ENCODE measurements around the gene BOK. TPM values are rescaled to one million over a fixed set of nuclear protein-coding genes. Genes with fewer than 3 reads are reported as not detected.
"Not testable (repeated sequence)": the region's sequence is repeated elsewhere in the genome, so short reads cannot be mapped to it uniquely, and the experiment has no call there.

BOK gene
- total RNA-seq, 2 experiments from 2014 or later = not detected

- Mint-ChIP-seq H3K27ac (no peak overlapping the region), H3K4me3 (no peak overlapping the region), H3K9me3 (no peaks in the 10 kb centered on the region), H3K36me3 (ENCODE audit: low read depth) (no peaks in the 10 kb centered on the region), H3K4me1 (no peaks in the 10 kb centered on the region), H3K27me3 (peaks cover 10% of the 10 kb centered on the region)
- ChIA-PET CTCF (no interaction called here), POLR2A (no interaction called here)
- no peak for DNase-seq
Observed at GRCh38 chr2:241564596-241565410, 6.3 kb downstream of the BOK start.

GRCh38 chr2:241565411-241565810, 6.9 kb downstream of the BOK start:
- CTCF ChIA-PET = no interaction called here

GRCh38 chr2:241566021-241566420, 7.5 kb downstream of the BOK start:
- H3K9me3 Mint-ChIP-seq; H3K27ac Mint-ChIP-seq; H3K27me3 Mint-ChIP-seq; POLR2A ChIA-PET; H3K4me1 Mint-ChIP-seq; H3K36me3 Mint-ChIP-seq (ENCODE audit: low read depth); DNase-seq; H3K4me3 Mint-ChIP-seq; CTCF ChIA-PET: not testable (repeated sequence)

More at GRCh38 chr2:241565411-241565810, 6.9 kb downstream of the BOK start:
- Mint-ChIP-seq H3K4me1 (no peaks in the 10 kb centered on the region), H3K36me3 (ENCODE audit: low read depth) (no peaks in the 10 kb centered on the region), H3K9me3 (no peaks in the 10 kb centered on the region), H3K27me3 (peaks cover 4% of the 10 kb centered on the region), H3K4me3 (no peak overlapping the region), H3K27ac (no peak overlapping the region)
- POLR2A ChIA-PET = no interaction called here
- DNase-seq = no peak

GRCh38 chr2:241566468-241566867, 7.9 kb downstream of the BOK start:
- Mint-ChIP-seq H3K9me3 (no peaks in the 10 kb centered on the region), H3K27ac (no peak overlapping the region), H3K4me3 (no peak overlapping the region), H3K27me3 (no peaks in the 10 kb centered on the region), H3K36me3 (ENCODE audit: low read depth) (no peaks in the 10 kb centered on the region), H3K4me1 (no peaks in the 10 kb centered on the region)
- ChIA-PET POLR2A (no interaction called here), CTCF (interaction anchor here (0.6 kb wide), 1 partner anchor 266 kb away, joined by 4 read pairs; no protein-coding TSS in a partner anchor)
- no peak for DNase-seq

- H3K4me1 Mint-ChIP-seq; H3K36me3 Mint-ChIP-seq (ENCODE audit: low read depth); H3K4me3 Mint-ChIP-seq; DNase-seq; H3K9me3 Mint-ChIP-seq; POLR2A ChIA-PET; H3K27ac Mint-ChIP-seq; H3K27me3 Mint-ChIP-seq: not testable (repeated sequence)
- CTCF ChIA-PET = interaction anchor here (0.6 kb wide), 1 partner anchor 30 kb away, joined by 3 read pairs; no protein-coding TSS in a partner anchor
Observed at GRCh38 chr2:241567266-241567665, 8.7 kb downstream of the BOK start.

GRCh38 chr2:241567776-241568175, 9.2 kb downstream of the BOK start:
- no peak overlapping the region for H3K27ac Mint-ChIP-seq
- ChIA-PET POLR2A (no interaction called here), CTCF (no interaction called here)
- no peak for DNase-seq
- no peaks in the 10 kb centered on the region for H3K27me3 Mint-ChIP-seq
- no peaks in the 10 kb centered on the region for H3K9me3 Mint-ChIP-seq
- no peak overlapping the region for H3K4me3 Mint-ChIP-seq
- no peaks in the 10 kb centered on the region for H3K4me1 Mint-ChIP-seq
- no peaks in the 10 kb centered on the region for H3K36me3 Mint-ChIP-seq (ENCODE audit: low read depth)

- no peak overlapping the region for H3K4me3 Mint-ChIP-seq
- H3K9me3 Mint-ChIP-seq = no peaks in the 10 kb centered on the region
- no peak for DNase-seq
- H3K4me1 Mint-ChIP-seq = no peaks in the 10 kb centered on the region
- H3K36me3 Mint-ChIP-seq (ENCODE audit: low read depth) = no peaks in the 10 kb centered on the region
- no peaks in the 10 kb centered on the region for H3K27me3 Mint-ChIP-seq
- H3K27ac Mint-ChIP-seq = no peak overlapping the region
- ChIA-PET CTCF (no interaction called here), POLR2A (no interaction called here)
Observed at GRCh38 chr2:241568726-241569125, 10.2 kb downstream of the BOK start.

GRCh38 chr2:241569831-241570281, 11.3 kb downstream of the BOK start:
- ChIA-PET CTCF (no interaction called here), POLR2A (no interaction called here)
- Mint-ChIP-seq H3K4me1 (no peaks in the 10 kb centered on the region), H3K27ac (no peak overlapping the region), H3K36me3 (ENCODE audit: low read depth) (no peaks in the 10 kb centered on the region), H3K27me3 (no peaks in the 10 kb centered on the region), H3K4me3 (no peak overlapping the region), H3K9me3 (no peaks in the 10 kb centered on the region)
- no peak for DNase-seq

GRCh38 chr2:241570961-241571581, 12.5 kb downstream of the BOK start:
- CTCF ChIA-PET = no interaction called here
- H3K4me3 Mint-ChIP-seq = no peak overlapping the region
- POLR2A ChIA-PET = no interaction called here
- no peak for DNase-seq
- no peaks in the 10 kb centered on the region for H3K27me3 Mint-ChIP-seq
- no peaks in the 10 kb centered on the region for H3K9me3 Mint-ChIP-seq
- no peaks in the 10 kb centered on the region for H3K36me3 Mint-ChIP-seq (ENCODE audit: low read depth)
- H3K4me1 Mint-ChIP-seq = no peaks in the 10 kb centered on the region
- no peak overlapping the region for H3K27ac Mint-ChIP-seq

- POLR2A ChIA-PET = no interaction called here
Observed at GRCh38 chr2:241571821-241572620, 13.5 kb downstream of the BOK start.

GRCh38 chr2:241572915-241573651, 14.5 kb downstream of the BOK start:
- H3K27ac Mint-ChIP-seq; H3K36me3 Mint-ChIP-seq (ENCODE audit: low read depth); CTCF ChIA-PET; POLR2A ChIA-PET; H3K4me3 Mint-ChIP-seq; H3K9me3 Mint-ChIP-seq; DNase-seq; H3K4me1 Mint-ChIP-seq; H3K27me3 Mint-ChIP-seq: not testable (repeated sequence)

More at GRCh38 chr2:241571821-241572620, 13.5 kb downstream of the BOK start:
- CTCF ChIA-PET = no interaction called here
- Mint-ChIP-seq H3K27me3 (no peaks in the 10 kb centered on the region), H3K27ac (no peak overlapping the region), H3K4me3 (no peak overlapping the region), H3K4me1 (no peaks in the 10 kb centered on the region), H3K36me3 (ENCODE audit: low read depth) (no peaks in the 10 kb centered on the region), H3K9me3 (no peaks in the 10 kb centered on the region)
- DNase-seq = no peak

- Mint-ChIP-seq H3K36me3 (ENCODE audit: low read depth) (no peaks in the 10 kb centered on the region), H3K27me3 (no peaks in the 10 kb centered on the region), H3K4me3 (no peak overlapping the region), H3K9me3 (no peaks in the 10 kb centered on the region), H3K4me1 (no peaks in the 10 kb centered on the region), H3K27ac (no peak overlapping the region)
- ChIA-PET CTCF (interaction anchor here (1.1 kb wide), 1 partner anchor 45 kb away, joined by 3 read pairs; no protein-coding TSS in a partner anchor), POLR2A (no interaction called here)
- no peak for DNase-seq
Observed at GRCh38 chr2:241573741-241574140, 15.2 kb downstream of the BOK start.

Measured in activated CD4-positive, alpha-beta T cell treated with anti-CD3 and anti-CD28 coated beads, Interleukin-2, amount 10 ng/mL, durations not matched to agents 7 days and 5 days (primary cell).